HUDEP-2 (cell line): ENCODE data around the gene HS6ST2.

Experiments used
- DNase-seq, 76 experiments: peaks; one replicate each; lab custom pipeline; 2025; ENCODE audit not compliant: unreplicated experiment in 76 of 76; lab: John Stamatoyannopoulos, UW

HS6ST2 gene

DNA sequence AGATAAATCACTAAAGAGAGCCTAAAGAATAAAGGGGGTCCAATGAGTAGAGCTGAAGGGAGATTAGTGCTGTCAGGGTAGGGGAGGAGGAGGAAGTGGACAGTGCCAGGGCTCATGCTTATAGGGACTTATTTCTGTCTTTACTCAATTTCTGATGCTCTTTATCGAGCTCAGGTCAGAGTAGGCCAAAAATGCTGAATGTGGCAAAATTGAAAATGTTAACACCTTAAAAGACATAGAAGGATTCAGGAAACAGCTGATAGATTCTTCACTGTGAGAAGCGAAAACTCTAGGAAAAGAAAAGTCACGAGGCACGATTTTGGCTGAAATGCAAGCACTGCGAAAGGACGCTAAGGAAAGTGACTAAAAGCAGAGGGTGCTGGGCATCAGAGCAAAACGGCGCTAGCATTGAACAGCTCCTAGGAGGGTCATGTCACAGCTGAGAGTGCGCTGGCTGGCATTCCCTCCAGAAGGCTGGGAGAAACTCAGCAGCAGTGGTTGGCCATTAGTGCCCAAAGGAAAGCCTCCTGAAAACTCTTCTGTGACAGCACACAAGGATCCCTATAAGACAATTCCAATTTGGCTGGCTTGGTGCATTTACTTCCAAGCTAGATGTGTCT lies 150.9 kb downstream of the HS6ST2 start:
- DNase-seq: no peak

DNA sequence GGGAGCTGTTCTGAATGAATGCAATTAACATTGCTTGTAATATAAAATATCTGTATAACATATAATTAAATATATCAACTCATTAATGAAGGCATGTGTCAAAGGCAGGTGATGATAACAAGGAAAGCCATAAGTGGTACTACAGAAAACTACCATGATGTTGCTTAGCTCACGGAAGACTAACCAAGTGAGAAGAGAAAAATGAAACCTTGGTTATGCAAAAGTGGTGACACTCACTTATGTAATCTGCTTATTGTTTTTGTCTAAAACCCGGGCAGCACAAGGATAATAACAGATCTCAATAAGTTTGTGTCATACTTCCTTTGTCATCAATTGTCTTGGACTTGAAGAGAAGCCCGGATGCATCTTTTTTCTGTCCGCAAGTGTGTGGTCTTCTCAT lies 156.4 kb downstream of the HS6ST2 start:
- no peak for DNase-seq

DNA sequence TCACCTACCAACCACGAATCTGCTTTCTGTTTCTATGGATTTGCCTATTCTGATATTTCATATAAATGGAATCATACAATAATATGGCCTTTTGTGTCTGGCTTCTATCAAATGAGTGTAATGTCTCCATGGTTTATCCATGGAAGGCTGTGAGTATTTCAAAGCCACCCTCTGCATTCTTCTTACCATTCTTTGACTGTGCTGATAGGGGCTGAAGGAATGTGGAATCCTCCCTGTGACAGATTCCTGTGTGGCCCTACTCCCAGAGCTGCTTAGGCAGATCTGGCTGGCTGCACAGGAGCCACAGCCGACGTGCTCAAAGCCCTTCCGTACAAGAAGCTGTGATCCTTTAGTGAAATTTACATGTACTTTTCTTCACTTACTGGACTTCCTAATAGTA lies 163.2 kb downstream of the HS6ST2 start:
- no peak for DNase-seq

DNA sequence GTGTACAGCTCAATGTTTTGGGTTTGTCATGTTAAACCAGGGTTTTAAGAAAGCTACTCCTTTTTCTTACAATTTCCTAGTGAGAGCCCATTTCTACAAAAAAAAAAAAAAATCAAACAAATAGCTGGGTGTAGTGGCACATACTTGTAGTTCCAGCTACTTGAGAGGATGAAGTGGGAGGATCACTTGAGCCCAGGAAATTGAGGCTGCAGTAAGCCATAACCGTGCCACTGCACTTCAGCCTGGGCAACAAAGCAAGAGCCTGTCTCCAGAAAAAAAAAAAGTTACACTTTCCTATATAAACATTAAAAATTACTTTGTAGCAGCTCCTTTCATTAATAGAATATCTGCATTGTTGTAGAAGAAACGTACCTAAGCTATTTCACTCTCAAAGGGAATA lies 166.7 kb downstream of the HS6ST2 start:
- DNase-seq: no peak

DNA sequence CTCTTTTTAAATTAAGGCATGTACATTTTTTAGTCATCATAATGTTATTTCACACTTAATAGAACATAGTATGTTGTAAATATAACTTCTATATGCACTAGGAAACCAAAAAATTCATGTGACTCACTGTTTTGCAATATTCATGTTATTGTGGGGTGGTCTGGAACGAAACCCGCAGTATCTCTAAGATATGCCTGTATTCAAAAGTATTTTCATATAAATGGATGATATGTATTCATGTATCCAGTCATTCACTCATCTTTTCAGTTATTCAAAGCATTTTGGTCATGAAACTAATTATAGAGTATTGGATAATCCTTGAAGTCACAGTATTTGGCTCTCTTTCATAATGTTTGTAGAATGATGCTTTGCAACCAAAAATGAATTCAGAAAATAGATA lies 168.1 kb downstream of the HS6ST2 start:
- no peak for DNase-seq

DNA sequence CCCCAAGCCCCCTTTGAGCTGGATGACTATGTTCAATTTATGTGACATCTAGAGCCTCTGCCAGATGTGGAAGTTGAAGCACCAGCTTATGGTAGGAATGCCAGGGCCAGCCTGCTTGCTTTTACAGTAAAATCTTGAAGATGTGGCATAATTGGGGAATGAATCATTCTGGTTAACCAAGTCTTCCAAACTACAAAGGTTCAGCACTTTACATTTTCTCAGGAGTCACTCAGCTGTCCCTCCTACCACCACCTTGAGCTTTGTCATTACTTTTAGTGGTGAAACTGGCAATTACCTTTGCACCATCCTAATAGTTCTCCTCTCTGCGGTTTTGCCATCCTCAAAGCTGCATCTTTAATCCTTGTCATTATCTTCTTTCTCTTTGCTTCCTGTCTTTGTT lies 172.2 kb downstream of the HS6ST2 start:
- DNase-seq: no peak

DNA sequence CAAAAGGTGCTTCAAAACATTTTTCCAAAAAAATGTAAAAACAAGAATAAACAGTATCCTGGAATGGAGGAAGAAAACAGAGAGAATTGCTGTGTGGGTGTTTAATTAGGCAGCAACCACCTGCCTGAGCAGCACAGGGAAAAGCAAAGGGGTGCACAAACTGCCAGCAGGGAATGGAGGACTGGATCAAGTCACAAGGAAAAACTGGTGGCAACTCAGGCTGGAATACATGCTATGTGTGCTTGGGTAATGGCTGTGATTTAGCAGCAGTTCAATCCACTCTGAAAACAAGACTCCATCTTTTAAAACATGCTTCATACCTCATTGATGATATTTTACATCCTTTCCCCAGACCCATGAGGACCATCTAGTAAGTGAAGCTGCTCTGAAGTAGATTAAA lies 179.5 kb downstream of the HS6ST2 start:
- DNase-seq: no peak

DNA sequence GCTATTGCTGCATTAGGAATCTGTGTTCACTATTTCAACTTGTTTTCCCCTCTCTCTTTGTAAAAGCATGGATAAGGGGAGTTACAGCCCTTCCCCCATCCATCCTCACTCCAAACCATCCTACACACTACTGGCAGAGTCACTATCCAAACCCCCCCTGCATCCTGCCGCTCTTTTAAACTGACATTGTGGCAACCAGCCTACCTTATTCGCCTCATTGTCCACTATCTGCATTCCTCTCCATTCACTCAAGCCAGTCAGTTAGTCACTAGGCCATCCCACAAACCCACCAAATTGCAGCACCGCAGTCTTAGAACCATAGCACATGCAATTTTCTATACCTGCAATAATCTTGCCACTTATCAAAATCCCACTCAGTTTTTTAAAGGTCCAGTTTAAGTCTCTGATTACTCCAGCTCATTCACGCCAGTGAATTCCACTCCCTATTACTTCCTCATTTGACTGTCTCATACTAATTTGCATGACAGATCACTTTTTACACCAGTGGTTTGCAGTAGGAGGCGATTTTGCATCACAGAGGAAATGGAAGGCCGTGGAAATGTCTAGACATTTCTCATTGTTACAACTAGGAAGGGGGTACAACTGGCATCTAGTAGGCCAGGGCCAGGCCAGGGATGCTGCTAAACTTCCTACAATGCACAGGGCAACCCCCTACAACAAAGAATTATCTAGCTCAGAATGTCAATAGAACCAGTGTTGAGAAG lies 181.8 kb downstream of the HS6ST2 start:
- no peak for DNase-seq

DNA sequence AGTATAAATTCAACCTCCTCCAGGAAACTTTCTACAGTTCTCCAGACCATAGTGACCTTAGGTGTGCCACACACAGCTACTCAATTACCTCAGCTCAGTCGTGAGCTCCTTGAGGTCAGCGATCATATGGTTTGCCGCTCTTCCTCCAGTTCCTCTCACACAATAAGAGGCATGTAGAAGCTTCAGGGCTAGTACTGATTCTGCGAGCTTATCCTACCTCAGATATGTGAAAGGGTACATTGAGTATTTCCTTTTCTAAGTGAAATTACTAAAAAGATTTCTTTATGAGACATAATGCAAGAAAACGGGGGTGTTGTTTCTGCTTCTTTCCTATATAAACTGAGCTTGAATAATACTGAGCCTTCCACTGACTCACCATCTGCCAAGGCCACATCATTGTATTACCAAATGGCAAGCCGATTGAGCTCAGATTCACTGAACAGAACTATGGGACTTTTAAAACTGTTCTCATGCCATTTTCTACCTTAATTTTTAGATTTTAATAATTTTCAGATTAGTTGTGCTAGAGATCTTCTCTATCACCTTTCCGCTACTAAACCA lies 183.1 kb downstream of the HS6ST2 start:
- no peak for DNase-seq

DNA sequence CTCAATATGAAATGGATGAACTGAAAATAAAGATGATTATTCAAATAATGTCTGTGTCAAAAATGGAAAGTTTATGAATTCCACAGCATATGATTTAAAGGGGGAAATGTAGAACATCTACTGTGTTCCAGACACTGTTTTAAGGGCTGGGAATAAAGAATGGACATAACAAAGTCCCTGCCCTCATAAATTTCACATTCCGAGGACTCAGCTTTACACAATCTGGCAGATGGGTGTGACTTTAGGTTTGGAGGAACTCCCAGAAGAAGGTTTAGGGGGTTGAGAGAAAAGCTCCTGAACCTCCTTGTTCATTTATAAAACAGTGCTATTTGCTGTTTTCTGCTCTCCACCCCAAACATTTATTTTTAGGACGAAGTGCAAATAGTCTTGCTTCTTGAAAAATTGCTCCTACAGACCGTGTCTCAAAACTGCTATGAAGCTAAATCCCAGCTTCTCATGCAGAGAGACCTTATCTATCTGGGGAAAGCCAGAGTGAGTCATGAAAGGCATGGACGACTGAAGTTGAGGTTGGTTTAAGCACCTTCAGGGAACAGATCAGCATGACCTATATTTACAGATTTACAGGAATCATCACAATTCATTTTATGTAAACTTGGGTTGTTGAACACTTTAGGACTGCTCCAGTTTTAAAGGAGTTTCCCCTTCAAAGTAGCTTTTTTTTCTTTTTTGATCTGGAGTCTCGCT lies 184.3 kb downstream of the HS6ST2 start:
- no peak for DNase-seq

DNA sequence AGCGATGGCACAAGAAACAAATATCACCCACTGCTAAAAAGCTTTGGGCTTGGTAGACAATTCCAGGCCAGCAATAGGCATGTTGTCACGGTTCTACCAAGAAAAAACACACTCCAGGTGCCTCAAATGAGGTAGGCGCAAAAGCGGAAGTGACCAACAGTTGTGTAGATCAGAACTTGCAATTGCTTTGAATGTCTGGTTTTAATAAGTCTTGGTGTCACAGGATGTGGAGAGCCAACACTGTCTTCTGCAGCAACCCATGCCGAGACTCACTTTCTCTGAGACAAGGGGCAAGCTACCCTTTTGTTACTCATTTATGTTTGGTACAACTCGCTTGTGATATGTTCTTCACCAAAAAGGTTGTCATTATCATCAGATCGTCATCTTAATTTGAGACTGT lies 188.8 kb downstream of the HS6ST2 start:
- DNase-seq: no peak

DNA sequence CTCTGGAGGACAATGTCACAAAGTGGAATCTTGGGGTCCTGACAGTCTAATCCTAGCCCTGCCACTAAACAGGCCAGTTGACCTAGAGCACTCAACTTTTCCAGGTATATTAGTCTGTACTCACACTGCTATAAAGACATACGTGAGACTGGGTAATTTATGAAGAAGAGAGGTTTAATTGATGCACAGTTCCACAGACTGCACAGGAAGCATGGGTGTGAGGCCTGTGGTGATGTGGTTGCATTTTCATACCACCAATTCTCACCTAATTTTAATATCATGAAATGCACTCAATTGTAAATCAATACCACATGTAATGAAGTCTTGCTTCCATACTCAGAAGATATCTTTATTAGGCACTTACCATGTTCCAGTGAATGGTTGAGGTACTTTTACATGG lies 192.0 kb downstream of the HS6ST2 start:
- peak in 1 of 76 experiments; percentile 0 for DNase-seq

DNA sequence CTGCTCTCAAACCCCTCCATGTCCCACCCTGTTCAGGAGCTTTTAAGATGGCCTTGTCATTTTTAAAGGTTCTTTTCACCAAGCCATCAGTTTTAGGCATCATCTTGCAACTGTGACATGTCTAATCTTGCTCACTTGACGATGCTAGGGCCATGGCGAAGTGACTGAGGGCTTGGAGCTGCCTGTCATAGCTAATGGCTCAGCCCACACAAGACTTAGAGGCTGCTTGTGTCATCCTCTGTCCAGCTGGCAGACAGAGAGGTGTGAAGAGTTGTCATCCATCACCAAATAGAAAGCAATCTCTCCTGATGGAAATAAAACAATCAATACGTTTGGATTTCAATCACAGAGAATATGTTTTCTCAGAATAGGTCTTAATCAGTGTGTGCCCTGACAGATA lies 194.9 kb downstream of the HS6ST2 start:
- DNase-seq: no peak

DNA sequence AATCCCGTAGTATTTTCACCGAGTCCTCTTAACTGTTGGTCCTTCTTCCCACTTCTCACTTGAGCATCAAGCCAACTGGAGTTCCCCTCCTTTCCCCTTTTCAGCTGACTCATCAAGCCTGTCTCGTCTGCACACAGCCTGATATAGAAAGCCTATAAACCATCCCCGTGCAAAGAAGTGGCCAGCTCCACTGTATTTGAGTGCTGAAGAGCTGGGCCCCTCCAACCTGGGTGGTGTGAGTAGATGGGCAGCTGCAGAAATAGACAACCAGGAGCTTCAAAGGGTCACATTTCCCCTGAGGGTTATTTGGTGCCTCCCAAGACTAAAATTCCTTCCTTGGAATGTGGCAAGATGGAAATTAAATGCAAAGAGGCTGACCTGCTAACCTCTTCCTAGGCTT lies 199.7 kb downstream of the HS6ST2 start:
- no peak for DNase-seq

DNA sequence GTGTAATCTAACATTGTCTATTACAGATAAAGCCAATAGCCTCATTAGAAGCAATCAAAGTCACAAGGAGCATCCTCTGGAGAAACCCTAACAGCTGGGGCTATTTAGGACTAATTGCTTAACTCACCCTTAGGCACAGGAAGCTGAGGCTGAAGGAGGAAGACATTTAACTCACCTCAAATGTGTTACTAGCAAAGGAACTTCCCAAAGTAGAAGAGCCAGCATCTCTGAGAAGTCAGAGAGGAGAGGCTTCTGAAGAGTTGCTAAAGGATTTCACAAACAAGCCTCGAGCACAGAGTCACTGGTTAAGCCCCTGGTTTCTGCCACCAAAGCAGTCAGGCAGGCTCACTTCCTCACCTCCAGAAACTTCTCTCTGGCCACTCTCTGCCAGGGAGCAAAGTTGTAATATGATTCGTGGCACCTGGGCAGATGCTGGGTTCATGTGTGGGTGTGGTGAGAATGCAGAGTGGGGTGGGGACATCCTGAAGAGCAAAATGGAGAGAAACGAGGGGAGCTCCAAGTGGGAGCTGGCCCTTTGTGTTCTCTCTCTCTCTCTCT lies 201.3 kb downstream of the HS6ST2 start:
- DNase-seq: no peak

DNA sequence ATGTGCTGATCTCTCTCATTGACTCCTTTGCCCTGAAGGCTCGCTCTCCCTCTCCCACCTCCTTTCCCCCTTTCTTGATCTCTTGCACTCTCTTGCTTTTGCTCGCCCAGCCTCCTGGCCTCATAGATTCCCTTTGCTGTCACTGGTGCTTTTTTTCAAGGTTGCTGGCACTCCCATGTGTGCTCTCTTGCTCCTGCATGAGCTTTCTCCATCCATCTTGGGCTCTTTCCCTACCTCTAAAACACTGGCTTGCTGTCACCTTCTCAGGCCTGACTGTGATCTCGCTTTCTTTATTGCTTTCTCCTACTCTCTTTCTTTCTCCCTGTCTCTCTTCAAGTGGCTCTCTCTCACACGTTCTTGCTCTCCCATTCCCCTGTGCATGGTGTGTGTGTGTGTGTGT lies 202.0 kb downstream of the HS6ST2 start:
- DNase-seq: no peak

DNA sequence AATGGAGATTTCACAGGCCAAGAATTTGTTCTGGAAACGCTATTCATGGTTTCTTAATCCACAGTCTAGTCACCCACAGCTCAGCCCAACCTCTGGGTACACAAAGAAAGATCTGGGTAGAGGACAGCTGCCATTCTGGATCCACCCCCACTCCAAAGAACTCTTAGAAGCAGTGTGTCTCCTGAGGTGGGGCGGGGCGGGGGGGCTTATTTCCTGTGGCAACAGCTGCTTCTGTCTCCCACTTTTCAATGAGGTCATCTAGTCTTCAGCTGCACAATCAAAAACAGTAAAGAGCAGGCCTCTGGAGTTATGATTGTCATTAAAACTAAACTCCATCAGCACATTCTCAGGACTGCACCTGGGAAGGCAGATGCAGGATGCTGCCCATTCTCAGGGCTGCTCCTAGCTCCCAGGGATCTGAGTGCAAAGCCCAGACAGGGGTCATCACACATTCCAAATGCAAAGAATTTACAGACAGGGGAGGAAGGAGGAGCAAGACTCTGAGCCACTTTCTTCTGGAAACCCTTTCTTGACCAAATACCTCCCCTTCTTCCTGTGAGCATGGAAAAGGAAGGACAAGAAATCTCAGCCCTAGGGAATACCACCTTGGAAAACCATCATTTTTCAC lies 207.3 kb downstream of the HS6ST2 start:
- no peak for DNase-seq

DNA sequence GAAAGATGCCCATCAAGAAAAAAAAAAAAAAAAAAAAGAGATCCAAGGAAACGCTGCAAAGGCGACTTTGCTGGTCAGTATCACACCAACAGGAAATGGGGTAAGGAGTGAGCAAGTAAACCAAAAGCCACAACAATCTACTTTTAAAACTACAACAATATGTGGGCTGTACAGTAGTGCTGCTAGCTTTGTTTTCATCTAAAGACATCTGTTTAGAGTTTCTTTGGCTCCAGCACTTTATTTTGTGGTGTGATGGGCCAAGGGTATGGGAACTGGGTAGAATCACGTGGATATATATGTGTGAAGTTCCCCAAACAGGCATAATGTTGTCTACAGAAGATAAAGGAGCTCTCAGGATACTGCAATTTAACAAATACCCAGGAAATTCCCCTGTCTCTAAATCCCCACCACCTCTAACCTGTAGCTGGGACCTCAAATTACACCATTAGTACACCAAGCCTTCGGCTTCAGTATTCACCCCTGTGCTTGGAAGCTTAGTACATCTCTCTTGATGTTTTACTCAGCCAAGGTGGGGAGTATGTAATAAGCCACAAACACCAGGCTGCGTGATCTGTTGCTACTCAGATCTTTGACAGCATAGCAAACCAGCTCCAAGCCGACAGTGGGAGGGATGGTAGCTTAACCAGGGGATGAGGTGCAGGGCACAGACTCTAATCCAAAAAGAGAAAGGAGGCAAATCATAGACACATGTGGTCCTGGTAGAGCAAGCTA lies 207.9 kb downstream of the HS6ST2 start:
- no peak for DNase-seq

DNA sequence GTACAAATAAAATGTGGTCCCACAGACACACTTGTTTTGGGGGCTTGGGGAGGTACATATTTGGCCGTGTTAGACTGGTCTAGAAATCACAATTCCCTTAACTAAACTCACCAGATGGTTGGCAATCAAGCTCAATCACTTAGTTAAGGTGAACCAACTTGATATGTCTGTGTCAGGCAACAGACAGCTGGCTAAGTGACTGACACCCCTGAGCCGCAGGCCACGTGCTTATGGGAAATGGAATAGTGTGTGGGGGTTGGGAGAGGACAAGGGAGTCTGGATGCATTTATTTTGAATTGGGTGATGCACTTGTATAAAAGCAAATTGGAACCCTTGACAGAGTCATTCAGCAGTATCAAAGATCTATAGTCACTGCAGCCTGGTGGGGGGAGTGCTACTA lies 209.0 kb downstream of the HS6ST2 start:
- no peak for DNase-seq

DNA sequence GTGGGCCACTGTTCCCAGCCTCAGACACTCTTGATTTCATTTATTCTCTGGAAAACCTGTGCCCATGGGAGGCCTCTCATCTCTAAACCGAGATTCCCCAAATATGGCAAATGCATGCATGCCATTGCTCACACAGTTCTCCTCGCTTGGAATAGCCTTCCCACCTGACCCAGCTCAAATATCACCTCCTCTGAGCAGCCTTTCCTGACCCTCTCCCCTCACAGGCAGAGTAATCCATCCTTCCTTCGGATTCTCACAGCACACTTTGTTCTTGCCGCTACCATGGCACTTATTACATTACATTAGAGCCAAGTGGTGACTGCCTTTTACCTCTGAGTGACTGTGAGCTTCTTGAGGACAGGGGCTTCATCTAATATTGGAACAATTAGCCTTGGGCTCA lies 209.5 kb downstream of the HS6ST2 start:
- DNase-seq: no peak
